Adrenal gland (tissue), 12 donors: ENCODE data around the gene IGSF3. TPM values are rescaled to one million over a fixed set of nuclear protein-coding genes. Genes with fewer than 3 reads are reported as not detected.

Experiments
- DNase-seq, 7 donors: peaks; one replicate each; pipeline ENCODE4 v3.0.0-alpha.2; 2019 to 2020
- H3K27ac ChIP-seq, 5 donors: fragments of 200-600 bp; sonication (generic) in 4 of 5; 1 replicate in 3 of 5; 2 replicates in 2 of 5; pipeline versions ENCODE4 v1.5.1 to v1.8.0; 2016 to 2020; ENCODE audit warnings: mild to moderate bottlenecking in 1 of 5
- H3K27me3 ChIP-seq: fragments of 200-600 bp; 2 replicates; pipeline ENCODE4 v1.8.0; 2021
- H3K36me3 ChIP-seq, 2 donors: fragments of 200-600 bp; replicated peaks in 1 of 2; 1 replicate in 1 of 2; 2 replicates in 1 of 2; pipeline versions ENCODE4 v1.5.1 to v1.8.0; 2018 to 2022
- H3K4me1 ChIP-seq, 2 donors: fragments of 200-600 bp; replicated peaks in 1 of 2; 1 replicate in 1 of 2; 2 replicates in 1 of 2; pipeline versions ENCODE4 v1.5.1 to v1.8.0; 2018 to 2021
- H3K4me3 ChIP-seq, 4 donors: fragments of 200-600 bp; sonication (generic) in 3 of 4; one replicate each; pipeline ENCODE4 v1.5.1; 2016 to 2018
- H3K9me3 ChIP-seq, 3 donors: fragments of 200-600 bp; sonication (generic) in 1 of 3; replicated peaks in 1 of 3; 1 replicate in 2 of 3; 2 replicates in 1 of 3; pipeline versions ENCODE4 v1.5.1 to v1.8.0; 2016 to 2021
- POLR2A ChIP-seq, 2 donors: fragments of 450-650 bp; IDR thresholded peaks; one replicate each; pipeline ENCODE4 v1.6.1; 2017; ENCODE audit warnings: antibody characterized with exemption in 2 of 2, mild to moderate bottlenecking in 2 of 2, moderate library complexity in 1 of 2
- WGBS, 4 donors: extraction: QIAGEN DNeasy Blood & Tissue Kit in 2 of 4; methylation state at CpG; one replicate each; pipeline versions ENCODE4 v1.1.5 to v1.1.7; 2013 to 2017; 5-methylcytosine and 5-hydroxymethylcytosine counted together
- intact Hi-C, 2 donors: fragments of 100-400 bp; cut with DNase I; formaldehyde crosslinking; loops; one replicate each; pipeline versions ENCODE4 v1.14.1 to v1.15.0; 2022 to 2023
- polyA plus RNA-seq, 3 donors: library from polyadenylated mRNA; stranded (reverse); fragments of 200-250 nt in 2 of 3; fragments of 350-450 nt in 1 of 3; fragmentation: Illumina TruSeq in 1 of 3; extraction: RNeasy Lipid Tissue Mini Kit (QIAGEN cat#74804) in 1 of 3; gene quantifications; one replicate each; pipeline ENCODE4 v1.2.3, GENCODE V29; 2013 to 2014
- total RNA-seq, 9 donors: library from RNA; depleted of rRNA in 4 of 9; stranded (reverse); fragments of >200 nt in 4 of 9; fragments of 120-200 nt in 1 of 9; fragmentation: NEBNext Ultra II Directional in 1 of 9; extraction: Animal tissue kit (Norgen Biotek cat#: 25700) in 1 of 9; gene quantifications; one replicate each; pipeline versions ENCODE4 v1.1.0 to v1.2.4, GENCODE V29; 2013 to 2023
- TF ChIP-seq, protein P1 (sequence below), 6 experiments: fragments of 450-650 bp in 4 of 6; fragments of 200-600 bp in 2 of 6; sonication (generic) in 1 of 6; IDR thresholded peaks; 1 replicate in 5 of 6; 2 replicates in 1 of 6; pipeline versions ENCODE4 v1.5.1 to v1.8.0; 2016 to 2021; ENCODE audit warnings: antibody characterized with exemption in 6 of 6, mild to moderate bottlenecking in 2 of 6, moderate library complexity in 1 of 6
- donor health status: healthy with polysubstance abuse.
- donor health status: Bipolar disorder and iron deficiency.
- donor health status: DM: yes; HTN: yes; CAD: no.
- donor health status: DM: no; HTN: no; CAD: no.
- donor health status: DM: no; HTN: no; CAD: no.
- donor health status: DM: yes; HTN: yes; CAD: no.

Gene IGSF3
- total and polyA plus RNA-seq, 12 donors, result 0.67 to 12.1 (median 2.2) TPM

- H3K36me3 ChIP-seq, result no peaks in the 10 kb centered on the region
- 56 to 77% (median 64%) methylated on average over 5 of the region's 5 CpGs for WGBS, 4 donors
- TF ChIP-seq, protein P1, sequence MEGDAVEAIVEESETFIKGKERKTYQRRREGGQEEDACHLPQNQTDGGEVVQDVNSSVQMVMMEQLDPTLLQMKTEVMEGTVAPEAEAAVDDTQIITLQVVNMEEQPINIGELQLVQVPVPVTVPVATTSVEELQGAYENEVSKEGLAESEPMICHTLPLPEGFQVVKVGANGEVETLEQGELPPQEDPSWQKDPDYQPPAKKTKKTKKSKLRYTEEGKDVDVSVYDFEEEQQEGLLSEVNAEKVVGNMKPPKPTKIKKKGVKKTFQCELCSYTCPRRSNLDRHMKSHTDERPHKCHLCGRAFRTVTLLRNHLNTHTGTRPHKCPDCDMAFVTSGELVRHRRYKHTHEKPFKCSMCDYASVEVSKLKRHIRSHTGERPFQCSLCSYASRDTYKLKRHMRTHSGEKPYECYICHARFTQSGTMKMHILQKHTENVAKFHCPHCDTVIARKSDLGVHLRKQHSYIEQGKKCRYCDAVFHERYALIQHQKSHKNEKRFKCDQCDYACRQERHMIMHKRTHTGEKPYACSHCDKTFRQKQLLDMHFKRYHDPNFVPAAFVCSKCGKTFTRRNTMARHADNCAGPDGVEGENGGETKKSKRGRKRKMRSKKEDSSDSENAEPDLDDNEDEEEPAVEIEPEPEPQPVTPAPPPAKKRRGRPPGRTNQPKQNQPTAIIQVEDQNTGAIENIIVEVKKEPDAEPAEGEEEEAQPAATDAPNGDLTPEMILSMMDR (IDR thresholded peaks at IDR 0.05), result no peak
- no peaks in the 10 kb centered on the region for H3K27me3 ChIP-seq
- no peak for DNase-seq
- H3K9me3 ChIP-seq, result no peaks in the 10 kb centered on the region
- H3K4me1 ChIP-seq, result no peaks in the 10 kb centered on the region
- H3K27ac ChIP-seq, result no peak overlapping the region
- no peak overlapping the region for H3K4me3 ChIP-seq
- intact Hi-C loops, result loop anchor here in 1 of 2 donors (5.0 kb wide), 1 partner anchor 97 kb away; no protein-coding TSS in a partner anchor
Measured at GRCh38 chr1:116674011-116674531, 6.5 kb upstream of the IGSF3 start.

DNA sequence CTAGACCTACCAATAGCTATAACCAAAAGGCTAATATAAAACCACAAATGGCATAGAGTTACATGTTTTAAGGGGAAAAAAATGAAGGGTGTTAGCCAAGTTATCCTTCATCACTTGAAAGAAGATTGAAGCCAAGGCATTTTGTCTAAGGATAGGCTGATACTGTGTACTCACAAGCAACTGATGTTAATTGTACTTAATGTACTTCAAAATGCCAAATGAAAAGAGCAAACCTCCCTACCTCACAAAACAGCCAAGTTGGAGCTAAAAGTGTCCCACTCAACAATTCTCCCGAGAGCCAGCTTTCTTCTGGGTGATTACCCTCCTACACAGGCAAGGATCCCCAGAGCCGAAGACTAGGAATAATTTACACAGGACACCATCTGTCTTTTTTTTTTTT is 4.4 kb upstream of the IGSF3 start:
- no peaks in the 10 kb centered on the region for H3K27me3 ChIP-seq
- H3K27ac ChIP-seq, result no peak overlapping the region
- intact Hi-C loops, result loop anchor here in 1 of 2 donors (5.0 kb wide), 1 partner anchor 95 kb away; no protein-coding TSS in a partner anchor
- no peak overlapping the region for H3K4me3 ChIP-seq
- H3K36me3 ChIP-seq, result no peaks in the 10 kb centered on the region
- H3K9me3 ChIP-seq, result no peaks in the 10 kb centered on the region
- no peak for DNase-seq
- no peak for TF ChIP-seq POLR2A (IDR thresholded peaks at IDR 0.05)
- TF ChIP-seq, protein P1 (IDR thresholded peaks at IDR 0.05), result no peak
- H3K4me1 ChIP-seq, result peaks cover 0 to 1% of the 10 kb centered on the region in 2 donors
- WGBS, 4 donors, result 76 to 83% (median 79%) methylated on average over 2 of the region's 2 CpGs

- Histone ChIP-seq H3K36me3 (no peaks in the 10 kb centered on the region), H3K27ac (no peak overlapping the region), H3K4me1 (peaks cover 0 to 7% of the 10 kb centered on the region in 2 donors), H3K4me3 (no peak overlapping the region), H3K27me3 (no peaks in the 10 kb centered on the region), H3K9me3 (no peaks in the 10 kb centered on the region)
- 75 to 78% (median 76%) methylated on average over 7 of the region's 7 CpGs for WGBS, 4 donors
- TF ChIP-seq, protein P1 (IDR thresholded peaks at IDR 0.05), result no peak
- TF ChIP-seq POLR2A (IDR thresholded peaks at IDR 0.05), result no peak
- no peak for DNase-seq
- intact Hi-C loops, result loop anchor here in 1 of 2 donors (5.0 kb wide), 1 partner anchor 94 kb away; no protein-coding TSS in a partner anchor
Measured at GRCh38 chr1:116671072-116671760, 3.7 kb upstream of the IGSF3 start.

DNA sequence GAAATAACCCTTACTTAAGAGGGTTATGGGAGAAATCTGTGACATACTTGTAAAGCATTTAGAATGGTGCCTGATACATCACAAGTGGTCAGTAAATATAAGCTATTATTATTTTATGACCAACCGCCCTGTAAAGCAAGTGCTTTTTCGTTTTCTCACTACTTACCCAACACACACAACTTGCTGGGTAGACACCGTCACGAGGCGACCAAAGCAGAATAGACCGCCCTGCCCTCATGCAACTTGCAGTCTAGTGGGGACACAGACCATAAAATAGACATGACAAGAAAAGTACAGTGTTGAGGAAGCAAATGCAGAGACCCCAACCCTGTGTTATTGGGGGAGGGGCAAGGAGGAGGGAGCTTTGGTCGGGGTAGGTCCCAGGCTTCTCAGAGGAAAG is 744 bp upstream of the IGSF3 start:
- H3K27me3 ChIP-seq, result no peaks in the 10 kb centered on the region
- peaks cover 0 to 7% of the 10 kb centered on the region in 2 donors for H3K4me1 ChIP-seq
- no peak for DNase-seq
- no peaks in the 10 kb centered on the region for H3K36me3 ChIP-seq
- H3K9me3 ChIP-seq, result no peaks in the 10 kb centered on the region
- 89 to 94% (median 91%) methylated on average over 7 of the region's 7 CpGs for WGBS, 4 donors
- H3K4me3 ChIP-seq, result no peak overlapping the region
- H3K27ac ChIP-seq, result no peak overlapping the region
- intact Hi-C loops, result no loop called here
- no peak for TF ChIP-seq POLR2A (IDR thresholded peaks at IDR 0.05)
- TF ChIP-seq, protein P1 (IDR thresholded peaks at IDR 0.05), result no peak
